ENCODE data around the gene DISP3.

DISP3 gene, protein sequence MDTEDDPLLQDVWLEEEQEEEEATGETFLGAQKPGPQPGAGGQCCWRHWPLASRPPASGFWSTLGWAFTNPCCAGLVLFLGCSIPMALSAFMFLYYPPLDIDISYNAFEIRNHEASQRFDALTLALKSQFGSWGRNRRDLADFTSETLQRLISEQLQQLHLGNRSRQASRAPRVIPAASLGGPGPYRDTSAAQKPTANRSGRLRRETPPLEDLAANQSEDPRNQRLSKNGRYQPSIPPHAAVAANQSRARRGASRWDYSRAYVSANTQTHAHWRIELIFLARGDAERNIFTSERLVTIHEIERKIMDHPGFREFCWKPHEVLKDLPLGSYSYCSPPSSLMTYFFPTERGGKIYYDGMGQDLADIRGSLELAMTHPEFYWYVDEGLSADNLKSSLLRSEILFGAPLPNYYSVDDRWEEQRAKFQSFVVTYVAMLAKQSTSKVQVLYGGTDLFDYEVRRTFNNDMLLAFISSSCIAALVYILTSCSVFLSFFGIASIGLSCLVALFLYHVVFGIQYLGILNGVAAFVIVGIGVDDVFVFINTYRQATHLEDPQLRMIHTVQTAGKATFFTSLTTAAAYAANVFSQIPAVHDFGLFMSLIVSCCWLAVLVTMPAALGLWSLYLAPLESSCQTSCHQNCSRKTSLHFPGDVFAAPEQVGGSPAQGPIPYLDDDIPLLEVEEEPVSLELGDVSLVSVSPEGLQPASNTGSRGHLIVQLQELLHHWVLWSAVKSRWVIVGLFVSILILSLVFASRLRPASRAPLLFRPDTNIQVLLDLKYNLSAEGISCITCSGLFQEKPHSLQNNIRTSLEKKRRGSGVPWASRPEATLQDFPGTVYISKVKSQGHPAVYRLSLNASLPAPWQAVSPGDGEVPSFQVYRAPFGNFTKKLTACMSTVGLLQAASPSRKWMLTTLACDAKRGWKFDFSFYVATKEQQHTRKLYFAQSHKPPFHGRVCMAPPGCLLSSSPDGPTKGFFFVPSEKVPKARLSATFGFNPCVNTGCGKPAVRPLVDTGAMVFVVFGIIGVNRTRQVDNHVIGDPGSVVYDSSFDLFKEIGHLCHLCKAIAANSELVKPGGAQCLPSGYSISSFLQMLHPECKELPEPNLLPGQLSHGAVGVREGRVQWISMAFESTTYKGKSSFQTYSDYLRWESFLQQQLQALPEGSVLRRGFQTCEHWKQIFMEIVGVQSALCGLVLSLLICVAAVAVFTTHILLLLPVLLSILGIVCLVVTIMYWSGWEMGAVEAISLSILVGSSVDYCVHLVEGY (N-terminal part only)

DNA sequence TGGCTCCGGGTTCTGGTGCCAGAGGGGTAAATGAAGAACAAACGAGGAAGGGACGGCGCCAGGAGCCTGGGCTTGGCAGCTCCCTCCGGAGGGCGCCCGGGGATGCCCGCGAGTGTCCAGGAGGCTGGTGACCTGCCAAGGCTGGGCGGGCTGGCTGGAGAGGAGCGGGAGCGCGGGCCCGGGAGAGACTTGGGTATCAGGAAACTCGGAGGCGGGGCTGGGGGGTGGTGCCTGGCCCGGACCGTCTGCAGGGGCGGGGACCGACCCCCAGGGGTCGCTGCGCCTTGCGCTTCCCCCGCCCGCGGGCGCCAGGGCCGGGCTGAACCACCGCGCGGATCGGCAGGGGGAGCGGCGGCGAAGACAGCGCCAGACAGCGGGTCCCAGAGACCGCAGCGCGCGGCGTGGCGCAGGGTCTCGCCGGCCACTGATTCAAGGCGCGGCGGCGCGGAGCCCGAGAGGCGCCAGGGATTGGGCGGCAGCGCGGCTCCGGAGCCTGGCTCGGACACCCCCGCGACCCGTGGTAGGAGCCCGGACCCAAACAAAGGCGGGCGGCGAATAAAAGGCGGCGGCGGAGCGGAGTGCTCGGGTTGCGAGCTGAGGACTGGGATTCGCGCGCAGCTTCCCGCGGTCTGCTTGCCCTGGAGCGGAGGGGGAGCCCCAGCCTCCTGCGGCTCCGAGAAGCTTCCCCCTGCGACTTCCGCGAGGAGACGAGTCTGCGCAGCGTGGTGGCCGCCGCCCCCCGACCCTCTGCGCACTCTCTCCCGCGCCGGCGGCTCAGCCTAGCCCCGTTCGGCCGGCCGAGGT is at the start of gene DISP3:
DISP3 (plus strand) TSS at position 585 of the 804 bp plus-strand sequence. CDS start 21,838 bp downstream, outside the sequence.
- DNase-seq, result peak; percentile 64

DNA sequence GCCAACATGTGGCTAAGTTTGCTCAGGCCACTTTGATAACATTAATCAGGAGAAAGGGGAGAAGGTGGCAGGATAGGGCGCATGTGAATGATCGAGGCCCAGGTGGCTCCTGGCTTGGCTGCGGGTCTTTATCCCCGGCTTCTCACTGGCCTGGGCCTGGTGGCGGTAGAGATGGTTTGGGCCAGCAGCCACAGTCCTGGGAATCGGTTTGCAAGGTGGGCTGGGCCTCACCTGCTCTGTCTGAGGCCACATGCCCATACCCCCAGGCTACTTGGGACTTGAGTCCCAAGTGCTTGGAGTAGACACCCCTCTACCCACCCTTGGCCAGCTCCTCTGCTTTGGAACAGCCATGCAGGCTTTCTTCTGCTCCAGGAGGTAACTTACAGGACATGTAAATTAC is 49.7 kb upstream of the DISP3 start:
- no peak for DNase-seq

DNA sequence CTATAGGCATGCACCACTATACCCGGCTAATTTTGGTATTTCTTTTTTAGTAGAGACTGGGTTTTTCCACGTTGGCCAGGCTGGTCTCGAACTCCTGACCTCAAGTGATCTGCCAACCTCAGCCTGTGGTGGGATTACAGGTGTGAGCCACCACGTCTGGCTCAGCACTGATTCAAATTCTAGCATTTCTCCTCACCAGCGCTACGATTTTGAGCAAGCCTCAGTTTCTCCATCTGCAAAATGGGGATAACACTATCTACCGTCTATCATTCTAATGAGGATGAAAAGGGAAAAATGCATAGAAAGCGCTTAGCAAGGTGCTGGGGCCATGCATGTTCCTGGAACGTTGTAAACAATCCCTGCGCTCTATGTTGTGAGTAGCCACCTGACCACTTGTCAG is 49.0 kb upstream of the DISP3 start:
- no peak for DNase-seq

DNA sequence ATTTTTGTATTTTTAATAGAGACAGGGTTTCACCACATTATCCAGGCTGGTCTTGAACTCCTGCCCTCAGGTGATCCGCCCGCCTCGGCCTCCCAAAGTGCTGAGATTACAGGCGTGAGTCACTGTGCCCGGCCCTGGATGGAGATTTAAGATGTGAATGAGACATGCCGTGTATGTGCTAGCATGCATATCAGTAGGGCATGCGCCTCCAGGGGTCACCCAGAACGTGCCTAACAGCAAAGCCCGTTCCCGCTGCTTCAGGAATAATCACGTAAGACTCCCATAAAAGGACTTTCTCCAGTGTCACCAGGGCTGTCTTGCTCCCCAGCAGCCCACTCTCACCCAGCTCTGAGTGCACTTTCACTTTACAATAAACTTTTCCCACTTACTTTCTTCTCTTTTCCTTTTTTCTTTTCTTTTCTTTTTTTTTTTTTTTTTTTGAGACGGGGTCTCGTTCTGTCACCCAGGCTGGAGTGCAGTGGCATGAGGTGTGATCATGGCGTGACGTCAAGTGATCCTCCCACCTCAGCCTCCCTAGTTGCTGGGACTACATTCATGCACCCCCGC is 46.9 kb upstream of the DISP3 start:
- no peak for DNase-seq

DNA sequence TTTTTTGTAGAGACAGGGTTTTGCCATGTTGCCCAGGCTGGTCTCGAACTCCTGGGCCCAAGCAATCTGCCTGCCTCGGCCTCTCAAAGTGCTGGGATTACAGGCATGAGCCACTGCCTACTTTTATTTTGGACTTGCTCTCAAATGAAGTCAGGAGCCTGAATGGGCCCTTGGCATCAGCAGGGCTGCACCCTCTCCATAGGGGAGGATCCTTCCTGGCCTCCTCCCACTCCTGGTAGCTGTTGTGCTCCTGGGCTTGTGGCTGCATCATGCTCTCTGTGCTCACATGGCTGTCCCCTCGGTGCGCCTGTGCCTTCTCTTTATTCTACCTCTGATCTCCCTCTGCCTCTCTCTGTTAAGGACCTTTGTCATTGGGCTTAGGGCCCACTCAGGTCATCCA is 46.4 kb upstream of the DISP3 start:
- no peak for DNase-seq

DNA sequence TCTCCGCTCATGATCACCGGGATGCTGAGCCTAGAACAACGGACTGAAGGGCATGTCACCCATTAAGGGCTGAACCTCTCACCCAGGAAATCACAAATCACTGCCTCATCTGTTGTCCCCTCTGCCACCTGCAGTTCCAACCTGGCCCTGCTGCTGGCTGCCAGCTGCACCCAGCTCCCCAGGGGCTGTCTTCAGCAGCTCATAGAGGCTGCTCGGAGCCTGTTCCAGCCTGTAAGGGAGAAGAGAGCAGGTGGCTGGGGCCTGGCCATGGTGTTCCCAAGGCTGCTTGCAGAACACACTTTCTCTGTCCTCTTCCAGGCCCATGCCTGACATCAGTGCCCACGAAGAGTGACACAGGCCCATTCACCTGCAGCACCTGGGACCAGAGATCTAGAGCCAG is 44.5 kb upstream of the DISP3 start:
- no peak for DNase-seq

DNA sequence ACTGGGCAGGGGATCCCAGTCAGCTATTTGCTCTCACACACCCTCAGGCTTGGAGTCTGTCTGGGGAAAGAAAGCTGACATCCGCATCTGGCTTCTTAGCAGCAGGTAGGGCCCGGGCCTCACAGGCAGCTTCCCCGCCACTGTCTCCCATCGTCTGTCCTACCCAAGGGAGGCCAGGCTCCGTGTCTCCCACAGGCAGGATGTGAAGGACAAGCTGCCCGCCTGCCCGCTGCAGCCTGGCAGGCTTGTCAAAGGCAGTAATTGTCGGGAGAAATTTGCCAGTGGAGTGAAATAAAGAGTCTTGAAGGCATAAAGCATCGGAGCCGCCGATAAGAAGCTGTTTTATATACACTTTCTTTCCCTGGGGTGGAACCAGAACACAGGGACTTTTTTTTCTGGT is 44.0 kb upstream of the DISP3 start:
- no peak for DNase-seq

DNA sequence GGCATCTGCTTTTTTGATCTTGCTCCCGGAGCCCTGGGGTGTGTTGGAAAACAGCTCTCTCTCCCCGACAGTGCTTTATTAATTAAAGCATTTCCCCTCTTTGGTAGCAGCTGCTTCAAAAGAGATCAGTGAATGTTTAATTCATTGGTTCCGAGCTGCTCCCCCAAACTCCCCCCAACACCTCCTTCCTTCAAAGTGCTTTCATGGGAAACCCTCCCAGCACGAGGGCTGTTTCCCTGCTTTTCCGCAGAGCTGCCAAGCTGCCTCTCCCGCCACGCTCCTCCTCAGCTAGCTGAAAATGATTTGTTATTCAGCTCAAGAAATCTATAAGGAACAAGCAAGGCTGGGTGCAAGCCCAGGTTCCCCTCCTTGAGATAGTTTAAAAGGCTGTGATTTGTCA is 40.0 kb upstream of the DISP3 start:
- DNase-seq, result no peak

DNA sequence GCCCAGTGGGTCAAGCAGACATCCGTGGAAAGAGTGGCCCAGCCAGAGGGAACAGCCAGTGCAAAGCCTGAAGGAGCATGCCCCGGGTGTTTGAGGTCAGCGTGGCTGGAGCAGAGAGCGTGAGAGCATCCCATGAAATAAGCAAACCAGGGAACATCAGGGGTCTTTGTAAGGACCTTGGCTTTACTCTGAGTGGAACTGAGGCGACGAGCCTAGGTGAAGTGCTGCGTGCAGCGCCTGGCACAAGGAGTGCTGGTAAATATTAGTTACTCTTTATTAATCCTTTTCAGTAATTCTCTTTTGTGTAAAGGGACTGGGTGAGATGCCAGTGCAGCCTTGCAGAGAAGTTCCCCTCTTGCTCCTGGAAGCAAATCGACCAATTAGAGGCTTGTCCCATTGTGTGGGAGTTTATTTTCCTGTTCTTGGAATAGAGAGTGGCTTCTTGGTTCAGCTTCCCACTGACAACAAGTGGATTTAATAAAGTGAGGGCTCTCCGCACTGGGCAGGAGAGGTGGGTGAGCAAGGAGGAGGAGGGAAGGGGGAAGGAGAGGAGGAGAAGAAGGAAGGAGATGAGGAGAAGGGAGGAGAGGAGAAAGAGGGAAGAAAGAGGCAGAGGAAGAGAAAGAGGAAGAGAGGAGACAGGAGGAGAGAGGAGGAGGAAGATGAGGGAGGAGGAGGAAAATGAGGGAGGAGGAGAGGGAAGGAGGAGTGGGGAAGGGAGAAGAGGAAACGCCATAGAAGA is 37.6 kb upstream of the DISP3 start:
- no peak for DNase-seq

DNA sequence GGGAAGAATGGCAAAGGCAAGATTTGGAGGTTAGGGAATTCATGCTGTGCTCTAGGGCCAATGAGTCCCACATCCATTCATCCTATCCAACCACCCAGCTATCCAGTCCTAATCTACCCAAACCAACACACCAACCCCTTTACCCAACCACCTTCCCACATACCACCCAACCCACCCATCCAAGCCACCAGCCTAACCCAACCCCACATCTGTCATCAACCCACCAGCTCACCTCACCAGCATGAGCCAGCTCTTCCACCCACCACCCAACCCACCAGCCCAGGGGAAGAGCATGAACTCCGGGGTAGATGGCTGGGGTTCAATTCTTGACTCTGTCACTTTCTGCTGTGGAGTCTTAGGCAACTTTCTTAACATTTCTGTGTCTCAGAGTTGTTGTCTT is 35.9 kb upstream of the DISP3 start:
- DNase-seq, result no peak

DNA sequence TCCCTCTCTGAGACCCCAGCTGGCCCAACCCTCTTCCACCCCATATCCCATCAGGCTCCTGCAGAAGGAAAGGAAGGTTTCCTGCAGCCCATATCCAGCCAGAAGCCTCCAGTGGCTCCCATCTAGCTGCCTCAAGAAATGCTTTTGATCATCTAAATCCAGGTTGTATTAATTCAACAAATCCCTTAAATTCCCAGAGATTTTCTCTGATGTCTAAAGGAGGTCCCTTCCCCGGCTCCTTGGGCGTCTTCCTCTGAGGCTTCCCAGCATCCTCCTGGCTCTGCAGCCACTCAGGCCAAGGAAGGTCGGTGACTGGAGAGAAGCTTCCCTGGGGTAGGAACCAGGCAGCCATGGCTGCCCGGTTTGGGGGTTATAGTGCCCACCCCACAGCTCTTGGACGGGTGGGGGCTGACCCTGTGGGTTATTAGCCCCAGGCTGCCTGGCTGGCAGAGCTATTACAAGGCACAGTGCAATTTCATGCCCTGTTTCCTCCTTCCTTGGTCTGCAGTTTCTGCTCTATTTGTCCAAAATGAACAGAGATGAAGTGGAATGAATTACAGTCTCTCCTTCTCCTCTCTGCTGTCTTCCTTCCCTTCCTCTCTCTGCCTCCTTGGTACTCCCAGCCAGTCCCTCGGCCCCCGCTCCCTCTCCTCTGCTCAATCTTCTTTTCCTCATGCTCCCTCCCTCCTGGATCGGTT is 34.8 kb upstream of the DISP3 start:
- DNase-seq, result no peak

DNA sequence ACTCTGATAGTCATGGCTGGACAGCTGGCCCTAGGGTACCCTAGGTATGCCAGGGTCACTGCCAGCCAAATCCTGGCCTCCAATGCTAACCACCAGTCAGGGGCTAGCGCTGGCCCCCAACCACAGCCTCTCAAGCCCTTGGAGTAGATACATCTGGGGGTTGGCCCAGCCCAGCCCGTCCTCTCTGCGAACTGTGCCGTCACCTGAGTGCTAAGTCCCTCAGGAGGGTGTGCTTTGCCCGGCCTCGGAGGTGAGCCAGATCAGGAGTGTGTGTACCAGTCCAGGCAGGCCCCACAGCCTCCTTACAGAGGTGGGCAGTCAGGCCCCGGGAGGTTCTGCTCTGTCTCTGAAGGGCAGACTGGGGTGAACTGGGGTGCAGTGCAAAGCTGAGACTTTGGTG is 34.0 kb upstream of the DISP3 start:
- DNase-seq, result no peak

DNA sequence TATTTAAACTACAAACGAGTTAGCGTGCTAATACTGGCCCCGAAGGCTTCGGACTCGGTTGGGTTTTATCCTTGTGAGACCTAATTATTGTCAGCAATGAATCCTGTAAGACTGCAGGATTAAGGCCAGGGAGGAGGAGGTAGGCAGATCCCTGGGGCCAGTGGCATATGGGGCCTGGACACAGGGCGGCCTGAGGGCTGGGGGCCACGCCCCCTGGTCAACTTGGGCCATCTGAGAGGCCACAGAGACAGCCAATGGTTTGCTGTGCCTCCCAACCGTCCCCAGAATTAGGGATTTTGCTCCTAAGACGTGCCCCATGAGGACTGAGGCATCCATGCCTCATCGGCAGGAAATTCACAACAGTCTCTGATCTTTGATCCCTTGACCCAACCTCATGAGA is 31.1 kb upstream of the DISP3 start:
- no peak for DNase-seq

DNA sequence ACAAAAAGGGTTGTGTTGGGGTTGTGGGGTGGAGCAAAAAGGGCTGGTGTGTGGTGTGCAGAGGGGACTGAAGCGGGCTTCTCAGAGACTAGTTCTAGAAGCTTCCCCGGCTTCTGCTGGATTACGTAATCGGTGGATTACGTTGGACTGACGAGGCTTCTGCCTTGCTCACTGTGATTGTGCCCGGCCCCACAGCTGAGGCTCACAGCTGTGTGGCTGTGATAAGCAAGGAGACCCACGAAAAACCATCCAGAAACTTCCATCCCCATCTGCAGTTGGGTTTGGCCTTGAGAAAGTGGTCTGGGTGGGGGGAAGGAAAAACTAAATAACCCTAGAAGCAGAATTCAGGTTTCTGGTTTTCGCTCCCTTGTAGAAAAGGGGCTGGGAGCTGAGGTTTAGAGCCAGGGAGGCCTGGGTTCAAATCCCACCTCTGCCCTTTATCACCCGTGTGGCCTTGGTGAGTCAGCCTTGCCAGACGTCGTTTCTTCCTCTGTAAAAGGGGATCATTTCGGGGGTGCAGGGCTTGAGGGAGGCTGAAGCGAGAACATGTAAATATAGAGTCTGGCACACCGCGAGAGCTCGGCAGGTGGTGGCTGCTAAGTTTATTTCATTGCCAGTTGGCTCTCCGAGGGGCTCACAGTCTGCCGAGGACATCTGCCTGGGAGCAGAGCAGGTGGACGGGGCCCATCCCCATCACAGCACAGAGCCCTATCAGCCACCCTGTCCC is 30.4 kb upstream of the DISP3 start:
- DNase-seq, result no peak

DNA sequence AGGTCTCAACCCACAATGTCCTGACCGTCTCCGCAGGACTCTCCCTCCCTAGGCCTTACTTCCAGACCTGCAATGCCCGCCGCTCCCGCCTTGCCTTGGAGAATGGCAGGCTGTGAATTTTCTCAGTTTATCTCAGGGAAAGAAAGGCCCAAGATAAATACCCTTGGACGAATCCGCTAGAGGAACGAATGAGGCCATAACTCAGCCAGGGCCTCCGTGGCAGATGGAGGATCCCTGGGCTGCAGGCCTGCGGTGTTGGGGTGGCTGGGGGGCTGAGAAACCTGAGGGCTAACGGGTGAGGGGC is 29.9 kb upstream of the DISP3 start:
- no peak for DNase-seq

DNA sequence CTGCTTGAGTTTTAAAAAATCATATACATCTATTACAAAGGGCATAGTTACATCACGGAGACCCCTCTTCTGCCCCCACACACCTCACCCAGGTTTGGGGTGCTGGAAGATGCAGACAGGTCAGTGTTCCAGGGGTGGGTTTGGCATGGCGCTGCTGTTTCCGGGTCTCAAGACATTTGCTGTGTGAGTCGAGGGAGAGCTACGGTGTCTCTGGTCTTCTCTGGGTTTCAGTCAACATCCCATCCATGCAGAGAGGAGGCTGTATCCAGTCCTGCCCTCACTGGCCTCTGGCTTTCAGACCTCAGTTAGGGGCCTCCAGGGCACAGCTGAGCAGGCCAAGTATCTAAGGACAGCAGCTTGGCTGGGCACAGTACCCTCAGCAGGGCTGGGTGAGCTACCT is 28.6 kb upstream of the DISP3 start:
- DNase-seq, result no peak

DNA sequence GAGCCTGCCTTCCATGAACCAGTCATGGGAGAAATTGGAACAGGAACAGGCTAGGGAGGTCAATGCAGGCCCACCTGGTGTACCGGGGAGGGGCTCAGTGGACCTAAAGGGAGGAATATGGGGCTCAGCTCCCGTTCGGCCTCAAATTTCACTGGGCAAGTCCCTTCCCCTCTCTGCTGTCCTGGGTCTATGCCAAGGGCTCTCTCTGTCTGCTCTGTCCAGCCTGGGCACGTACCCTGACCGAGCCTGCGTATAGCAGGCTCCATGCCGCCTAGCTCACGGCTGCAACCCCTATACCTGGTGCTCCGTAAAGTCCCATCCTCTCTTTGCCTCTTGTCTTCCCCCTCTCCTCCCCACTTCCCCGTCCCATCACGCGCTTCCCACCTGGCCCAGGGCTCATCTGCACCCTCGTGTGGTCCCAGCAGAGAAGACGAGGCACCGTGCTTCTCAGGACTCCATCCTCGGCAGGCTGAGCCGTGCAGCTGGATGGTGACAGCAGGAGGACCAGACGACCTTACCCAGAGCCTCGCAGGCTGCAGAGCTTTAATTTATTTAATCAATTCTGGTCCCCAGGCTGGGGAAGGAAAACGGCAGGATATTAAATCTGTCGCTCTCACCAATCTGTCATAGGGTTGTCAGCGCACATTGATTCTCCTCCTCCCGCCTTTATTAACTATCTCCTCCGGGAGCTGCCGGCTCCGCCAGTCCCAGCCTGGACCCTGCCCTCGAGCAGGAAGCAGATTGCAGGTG is 25.0 kb upstream of the DISP3 start:
- no peak for DNase-seq

DNA sequence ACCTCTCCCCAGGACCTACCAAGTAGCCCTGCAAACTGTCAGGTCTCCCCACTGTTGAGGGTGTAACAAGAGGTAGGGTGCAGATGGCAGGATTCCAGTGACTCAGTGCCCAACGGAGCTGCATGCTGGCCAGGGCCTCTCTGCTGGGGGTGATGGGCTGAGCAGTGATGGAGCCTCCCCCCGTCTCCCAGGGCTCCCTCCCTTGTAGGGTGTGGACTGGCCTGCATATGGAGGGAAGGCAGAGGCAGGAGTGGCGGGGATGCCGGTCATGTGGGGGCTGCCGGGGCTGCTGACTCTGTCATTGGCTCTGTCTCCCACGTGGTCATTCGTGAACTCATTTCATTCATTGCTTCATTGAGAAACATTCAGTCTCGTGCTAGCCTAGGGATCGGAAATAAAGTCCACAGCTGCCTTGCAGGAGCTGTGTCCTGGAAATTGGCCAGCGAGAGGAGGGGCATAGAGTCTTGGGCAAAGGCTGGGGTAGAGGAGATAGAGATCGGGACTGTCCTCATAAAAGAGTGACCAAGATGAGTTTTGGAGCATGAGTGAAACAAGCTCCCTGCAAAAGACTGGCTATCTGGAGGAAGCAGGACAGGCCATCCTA is 22.9 kb upstream of the DISP3 start:
- DNase-seq, result no peak

DNA sequence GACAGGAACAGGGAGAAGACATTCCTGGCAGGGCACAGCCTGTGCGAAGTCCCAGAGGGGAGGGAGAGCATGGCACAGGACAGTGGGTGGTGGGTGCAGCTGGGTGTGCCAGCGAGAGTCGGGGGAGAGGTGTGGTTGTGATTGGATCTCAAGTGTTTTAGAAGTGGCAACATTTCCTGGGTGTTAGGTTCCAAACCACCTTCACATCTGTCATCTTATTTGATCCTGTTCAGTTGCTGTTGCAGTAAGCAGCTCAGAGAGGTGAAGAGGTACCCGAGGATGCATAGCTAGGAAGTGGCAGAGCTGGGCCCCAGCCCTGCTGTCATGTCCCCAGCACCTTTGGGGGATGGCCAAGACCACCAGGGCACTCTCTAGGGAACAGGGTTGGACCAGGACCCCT is 22.0 kb upstream of the DISP3 start:
- no peak for DNase-seq

Data from activated CD4-positive, alpha-beta T cell treated with anti-CD3 and anti-CD28 coated beads, Interleukin-2, amount 50 U/mL, for 1 hour (primary cell).